ENCODE data around the gene TEX52.

DNA sequence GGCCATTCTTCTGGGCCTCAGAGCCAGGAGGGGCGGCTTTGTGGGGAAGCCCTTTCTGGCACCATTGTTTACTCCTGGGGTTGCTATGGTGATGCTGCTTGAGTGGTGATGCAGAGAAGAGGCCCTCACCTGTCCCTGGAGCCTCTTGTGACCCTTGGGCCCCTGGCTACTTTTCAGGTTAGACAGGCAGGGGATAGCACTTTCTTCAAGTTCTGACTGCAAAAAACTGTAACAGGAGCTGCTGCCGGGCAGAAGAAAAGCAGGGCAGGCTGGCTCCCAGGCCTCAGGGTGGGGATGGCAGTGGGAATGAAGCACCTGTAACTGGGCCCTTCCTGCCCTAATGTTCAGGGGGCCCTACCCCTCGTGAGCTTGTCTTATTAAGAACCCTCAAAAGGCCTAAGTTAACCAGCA, at the start of gene TEX52:
- no peak for TF ChIP-seq YY1 (IDR thresholded peaks at IDR 0.05; ENCODE audit: low read depth)
- no peak for TF ChIP-seq EP300 (IDR thresholded peaks at IDR 0.05; ENCODE audit: borderline replicate concordance)
- TF ChIP-seq EGR1 (IDR thresholded peaks at IDR 0.05): no peak
- TF ChIP-seq FOXM1 (IDR thresholded peaks at IDR 0.05; ENCODE audit: borderline replicate concordance, low read depth): no peak
- TF ChIP-seq, protein P1, sequence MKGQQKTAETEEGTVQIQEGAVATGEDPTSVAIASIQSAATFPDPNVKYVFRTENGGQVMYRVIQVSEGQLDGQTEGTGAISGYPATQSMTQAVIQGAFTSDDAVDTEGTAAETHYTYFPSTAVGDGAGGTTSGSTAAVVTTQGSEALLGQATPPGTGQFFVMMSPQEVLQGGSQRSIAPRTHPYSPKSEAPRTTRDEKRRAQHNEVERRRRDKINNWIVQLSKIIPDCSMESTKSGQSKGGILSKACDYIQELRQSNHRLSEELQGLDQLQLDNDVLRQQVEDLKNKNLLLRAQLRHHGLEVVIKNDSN (IDR thresholded peaks at IDR 0.05): no peak
- TF ChIP-seq RAD21 (IDR thresholded peaks at IDR 0.05; ENCODE audit: low read depth): no peak
- TF ChIP-seq CEBPB (IDR thresholded peaks at IDR 0.05): no peak
- TF ChIP-seq TCF12 (IDR thresholded peaks at IDR 0.05; ENCODE audit: low read depth): no peak
- no peak for TF ChIP-seq NFIC (IDR thresholded peaks at IDR 0.05)
- TF ChIP-seq, protein P2, sequence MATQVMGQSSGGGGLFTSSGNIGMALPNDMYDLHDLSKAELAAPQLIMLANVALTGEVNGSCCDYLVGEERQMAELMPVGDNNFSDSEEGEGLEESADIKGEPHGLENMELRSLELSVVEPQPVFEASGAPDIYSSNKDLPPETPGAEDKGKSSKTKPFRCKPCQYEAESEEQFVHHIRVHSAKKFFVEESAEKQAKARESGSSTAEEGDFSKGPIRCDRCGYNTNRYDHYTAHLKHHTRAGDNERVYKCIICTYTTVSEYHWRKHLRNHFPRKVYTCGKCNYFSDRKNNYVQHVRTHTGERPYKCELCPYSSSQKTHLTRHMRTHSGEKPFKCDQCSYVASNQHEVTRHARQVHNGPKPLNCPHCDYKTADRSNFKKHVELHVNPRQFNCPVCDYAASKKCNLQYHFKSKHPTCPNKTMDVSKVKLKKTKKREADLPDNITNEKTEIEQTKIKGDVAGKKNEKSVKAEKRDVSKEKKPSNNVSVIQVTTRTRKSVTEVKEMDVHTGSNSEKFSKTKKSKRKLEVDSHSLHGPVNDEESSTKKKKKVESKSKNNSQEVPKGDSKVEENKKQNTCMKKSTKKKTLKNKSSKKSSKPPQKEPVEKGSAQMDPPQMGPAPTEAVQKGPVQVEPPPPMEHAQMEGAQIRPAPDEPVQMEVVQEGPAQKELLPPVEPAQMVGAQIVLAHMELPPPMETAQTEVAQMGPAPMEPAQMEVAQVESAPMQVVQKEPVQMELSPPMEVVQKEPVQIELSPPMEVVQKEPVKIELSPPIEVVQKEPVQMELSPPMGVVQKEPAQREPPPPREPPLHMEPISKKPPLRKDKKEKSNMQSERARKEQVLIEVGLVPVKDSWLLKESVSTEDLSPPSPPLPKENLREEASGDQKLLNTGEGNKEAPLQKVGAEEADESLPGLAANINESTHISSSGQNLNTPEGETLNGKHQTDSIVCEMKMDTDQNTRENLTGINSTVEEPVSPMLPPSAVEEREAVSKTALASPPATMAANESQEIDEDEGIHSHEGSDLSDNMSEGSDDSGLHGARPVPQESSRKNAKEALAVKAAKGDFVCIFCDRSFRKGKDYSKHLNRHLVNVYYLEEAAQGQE (IDR thresholded peaks at IDR 0.05; ENCODE audit: low read depth): no peak
- no peak for TF ChIP-seq ZBTB7A (IDR thresholded peaks at IDR 0.05; ENCODE audit: low read depth)
- TF ChIP-seq, protein P3, sequence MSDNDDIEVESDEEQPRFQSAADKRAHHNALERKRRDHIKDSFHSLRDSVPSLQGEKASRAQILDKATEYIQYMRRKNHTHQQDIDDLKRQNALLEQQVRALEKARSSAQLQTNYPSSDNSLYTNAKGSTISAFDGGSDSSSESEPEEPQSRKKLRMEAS (IDR thresholded peaks at IDR 0.05): no peak
- TF ChIP-seq TAF1 (IDR thresholded peaks at IDR 0.05; ENCODE audit: low read depth): no peak
- no peak for TF ChIP-seq TEAD4 (IDR thresholded peaks at IDR 0.05)

Data from Ishikawa (cell line).